ENCODE results near the gene SIRT4.

DNA sequence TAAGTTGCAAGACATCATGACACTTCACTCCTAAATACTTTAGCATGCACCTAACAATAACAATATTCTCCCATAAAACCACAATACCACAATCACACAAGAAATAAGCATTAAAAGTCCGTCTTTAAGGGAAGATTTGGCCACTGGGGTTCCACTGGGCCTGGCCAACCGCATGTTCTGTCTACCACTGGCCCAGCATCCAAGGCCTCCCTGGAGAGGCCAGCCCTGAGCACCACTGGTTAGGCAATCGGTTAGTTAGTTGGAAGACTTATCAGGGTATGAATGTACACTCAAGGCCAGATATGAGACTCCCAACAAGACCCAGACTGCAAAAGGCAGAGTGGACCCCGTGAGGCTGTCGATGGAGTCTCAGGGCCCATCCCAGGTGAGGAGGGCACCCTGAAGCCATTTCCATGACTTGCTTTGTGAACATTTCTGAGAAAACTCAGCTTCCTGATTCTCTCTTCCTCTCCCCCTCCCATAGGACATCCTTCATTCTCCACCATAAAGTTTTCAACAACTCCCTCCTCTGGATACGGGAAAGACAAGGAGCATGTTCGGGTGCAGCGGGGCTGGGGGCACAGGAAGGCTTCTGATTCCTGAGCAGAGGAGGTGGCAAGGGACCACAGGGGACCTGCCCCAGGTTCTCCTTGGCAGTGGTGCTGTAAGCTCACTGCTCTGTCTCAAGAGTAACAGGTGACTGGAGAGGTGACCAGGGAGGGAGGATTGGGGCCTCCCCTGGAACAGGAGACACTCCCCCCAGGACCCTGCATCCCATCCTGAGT, 42.5 kb upstream of the SIRT4 start:
- TF ChIP-seq, protein P1, sequence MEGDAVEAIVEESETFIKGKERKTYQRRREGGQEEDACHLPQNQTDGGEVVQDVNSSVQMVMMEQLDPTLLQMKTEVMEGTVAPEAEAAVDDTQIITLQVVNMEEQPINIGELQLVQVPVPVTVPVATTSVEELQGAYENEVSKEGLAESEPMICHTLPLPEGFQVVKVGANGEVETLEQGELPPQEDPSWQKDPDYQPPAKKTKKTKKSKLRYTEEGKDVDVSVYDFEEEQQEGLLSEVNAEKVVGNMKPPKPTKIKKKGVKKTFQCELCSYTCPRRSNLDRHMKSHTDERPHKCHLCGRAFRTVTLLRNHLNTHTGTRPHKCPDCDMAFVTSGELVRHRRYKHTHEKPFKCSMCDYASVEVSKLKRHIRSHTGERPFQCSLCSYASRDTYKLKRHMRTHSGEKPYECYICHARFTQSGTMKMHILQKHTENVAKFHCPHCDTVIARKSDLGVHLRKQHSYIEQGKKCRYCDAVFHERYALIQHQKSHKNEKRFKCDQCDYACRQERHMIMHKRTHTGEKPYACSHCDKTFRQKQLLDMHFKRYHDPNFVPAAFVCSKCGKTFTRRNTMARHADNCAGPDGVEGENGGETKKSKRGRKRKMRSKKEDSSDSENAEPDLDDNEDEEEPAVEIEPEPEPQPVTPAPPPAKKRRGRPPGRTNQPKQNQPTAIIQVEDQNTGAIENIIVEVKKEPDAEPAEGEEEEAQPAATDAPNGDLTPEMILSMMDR (IDR thresholded peaks at IDR 0.05): no peak
- peak in 1 of 3 donors; percentile 45 for TF ChIP-seq POLR2AphosphoS5 (IDR thresholded peaks at IDR 0.05)
- TF ChIP-seq POLR2A (IDR thresholded peaks at IDR 0.05): no peak
